Memory B cell (primary cell): ENCODE results near the gene SCO2.

Experiments used
- ATAC-seq: fragments of 150-1000 bp; cut with Tn5 transposase; 2 replicates; pipeline ENCODE4 v1.10.0; 2021; ENCODE audit warnings: low read depth, mild to moderate bottlenecking, moderate library complexity
- DNase-seq, 2 donors: peaks; one replicate each; pipeline ENCODE4 v3.0.0; 2022; ENCODE audit warnings: low spot score in 2 of 2
- H3K27ac Mint-ChIP-seq: one replicate; pipeline ENCODE4 v1.8.0; 2022; ENCODE audit warnings: mild to moderate bottlenecking, moderate library complexity, mixed read lengths
- H3K27me3 Mint-ChIP-seq: one replicate; pipeline ENCODE4 v1.8.0; 2022; ENCODE audit warnings: mixed read lengths
- H3K36me3 Mint-ChIP-seq: one replicate; pipeline ENCODE4 v1.8.0; 2022; ENCODE audit warnings: mild to moderate bottlenecking, mixed read lengths
- H3K4me1 Mint-ChIP-seq: one replicate; pipeline ENCODE4 v1.8.0; 2022; ENCODE audit warnings: mixed read lengths
- H3K4me3 Mint-ChIP-seq: one replicate; pipeline ENCODE4 v1.8.0; 2022; ENCODE audit warnings: mild to moderate bottlenecking, moderate library complexity, mixed read lengths
- H3K9me3 Mint-ChIP-seq: one replicate; pipeline ENCODE4 v1.8.0; 2022; ENCODE audit warnings: mixed read lengths

Gene SCO2

DNA sequence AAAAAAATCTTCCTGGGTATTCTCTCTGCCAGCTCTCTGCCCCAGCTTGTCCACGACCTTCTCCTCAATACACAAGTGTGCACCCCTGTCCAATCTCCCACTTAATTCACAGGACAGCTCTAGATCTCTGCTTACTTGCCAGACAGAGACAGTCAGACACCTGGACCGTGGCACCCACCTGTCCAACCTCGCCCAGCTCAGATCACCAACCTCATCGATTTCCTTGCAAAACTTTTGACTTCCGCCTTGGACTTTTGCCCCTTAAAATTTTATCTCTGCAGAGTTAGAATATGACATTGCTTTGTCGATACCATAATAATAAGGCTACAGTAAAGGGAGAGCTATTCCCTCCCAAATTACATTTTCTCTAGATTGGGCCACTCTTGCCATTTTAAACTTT lies 28.3 kb downstream of the SCO2 start:
- no peaks in the 10 kb centered on the region for H3K36me3 Mint-ChIP-seq
- H3K9me3 Mint-ChIP-seq: no peaks in the 10 kb centered on the region
- H3K4me3 Mint-ChIP-seq: no peak overlapping the region
- DNase-seq (no peak), ATAC-seq (no peak)
- H3K27ac Mint-ChIP-seq: no peak overlapping the region
- no peaks in the 10 kb centered on the region for H3K27me3 Mint-ChIP-seq
- peaks cover 9% of the 10 kb centered on the region for H3K4me1 Mint-ChIP-seq

DNA sequence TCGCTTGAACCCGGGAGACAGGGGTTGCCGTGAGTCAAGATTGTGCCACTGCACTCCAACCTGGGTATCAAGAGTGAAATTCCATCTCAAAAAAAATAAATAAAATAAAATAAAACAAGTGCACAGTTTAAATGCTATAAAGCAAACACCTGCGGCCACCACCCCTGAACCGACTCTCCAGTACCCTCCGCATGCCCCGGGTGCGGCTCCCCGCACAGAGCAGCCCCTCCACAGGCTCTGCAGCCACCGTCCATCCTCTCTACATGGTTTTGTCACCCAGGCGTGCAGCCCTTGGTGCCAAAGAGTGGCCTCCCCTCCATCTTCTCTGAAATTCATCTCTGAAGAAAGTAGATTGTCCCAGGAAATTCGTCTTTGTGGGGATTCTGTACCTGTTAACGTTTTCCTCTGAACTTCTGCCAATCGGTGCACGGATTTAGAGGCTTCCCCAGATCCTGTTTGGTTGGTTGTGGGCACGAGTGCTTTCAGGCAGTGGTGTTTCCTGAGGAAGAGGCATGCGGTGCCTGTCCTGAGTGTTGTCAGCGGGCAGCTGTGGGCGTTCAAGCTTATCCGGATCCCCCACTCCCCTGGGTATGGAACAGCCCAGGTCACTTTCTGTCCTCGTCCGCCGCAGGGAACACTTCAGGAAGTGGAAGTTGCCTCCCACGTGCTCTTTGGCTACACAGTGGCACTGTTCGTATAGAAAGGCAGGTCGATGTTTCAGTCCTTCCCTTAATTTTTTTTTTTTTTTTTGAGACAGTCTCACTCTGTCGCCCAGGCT lies 34.7 kb downstream of the SCO2 start:
- Mint-ChIP-seq H3K36me3 (no peaks in the 10 kb centered on the region), H3K4me3 (no peak overlapping the region), H3K27ac (no peak overlapping the region), H3K9me3 (no peaks in the 10 kb centered on the region), H3K4me1 (peaks cover 8% of the 10 kb centered on the region), H3K27me3 (no peaks in the 10 kb centered on the region)
- ATAC-seq (peak; percentile 21), DNase-seq (no peak)

DNA sequence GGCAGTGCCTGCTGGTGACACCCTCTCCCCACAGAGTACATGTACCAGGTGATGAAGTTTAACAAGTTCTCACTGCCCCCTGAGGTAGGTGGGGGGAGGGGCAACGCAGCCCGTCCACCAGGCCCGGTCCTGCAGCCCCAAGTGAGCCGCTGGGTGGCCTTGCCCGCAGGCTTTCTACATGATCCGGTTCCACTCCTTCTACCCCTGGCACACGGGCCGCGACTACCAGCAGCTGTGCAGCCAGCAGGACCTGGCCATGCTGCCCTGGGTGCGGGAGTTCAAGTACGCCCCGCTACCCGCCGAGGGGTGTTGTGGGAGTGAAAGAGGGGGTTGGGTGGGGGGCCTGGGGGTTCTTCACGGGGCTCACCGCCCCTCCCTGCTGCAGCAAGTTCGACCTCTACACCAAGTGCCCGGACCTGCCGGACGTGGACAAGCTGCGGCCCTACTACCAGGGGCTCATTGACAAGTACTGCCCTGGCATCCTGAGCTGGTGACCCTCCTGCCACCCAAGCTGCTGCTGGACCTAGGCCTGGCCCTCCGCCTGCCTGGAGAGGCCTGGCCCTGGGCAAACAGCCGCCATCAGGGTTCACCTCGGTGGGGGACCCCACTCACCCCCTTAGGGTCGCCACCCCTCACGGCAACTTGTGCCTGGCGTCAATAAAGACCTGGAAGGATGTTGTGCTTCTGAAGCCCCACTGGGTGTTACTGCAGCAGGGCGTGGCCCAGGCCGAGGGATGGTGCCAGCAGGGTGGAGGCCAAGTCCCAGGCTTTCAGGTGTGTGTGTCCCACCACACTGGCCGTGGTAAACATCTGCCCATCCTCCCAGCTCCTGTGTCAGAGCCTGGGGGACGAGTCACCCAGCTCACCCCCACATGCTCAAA lies 35.8 kb downstream of the SCO2 start:
- Mint-ChIP-seq H3K36me3 (no peaks in the 10 kb centered on the region), H3K4me1 (peaks cover 12% of the 10 kb centered on the region), H3K27ac (no peak overlapping the region), H3K4me3 (no peak overlapping the region), H3K9me3 (no peaks in the 10 kb centered on the region), H3K27me3 (no peaks in the 10 kb centered on the region)
- ATAC-seq (no peak), DNase-seq (no peak)

DNA sequence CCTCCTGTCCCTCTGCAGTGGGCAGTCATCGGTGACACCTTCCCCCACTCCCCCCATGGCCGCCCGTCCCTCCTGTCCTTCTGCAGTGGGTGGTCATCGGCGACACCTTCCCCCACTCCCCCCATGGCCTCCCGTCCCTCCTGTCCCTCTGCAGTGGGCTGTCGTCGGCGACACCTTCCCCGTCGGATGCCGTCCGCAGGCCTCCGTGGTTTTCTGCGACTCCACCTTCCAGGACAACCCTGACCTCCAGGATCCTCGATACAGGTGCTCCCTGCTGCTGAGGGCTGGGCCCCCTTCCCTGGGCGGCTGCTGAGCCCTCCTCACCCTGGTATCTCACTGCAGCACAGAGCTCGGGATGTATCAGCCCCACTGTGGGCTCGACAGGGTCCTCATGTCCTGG lies 36.5 kb downstream of the SCO2 start:
- DNase-seq (no peak), ATAC-seq (no peak)
- Mint-ChIP-seq H3K27ac (no peak overlapping the region), H3K4me3 (no peak overlapping the region), H3K27me3 (no peaks in the 10 kb centered on the region), H3K4me1 (peaks cover 16% of the 10 kb centered on the region), H3K36me3 (no peaks in the 10 kb centered on the region), H3K9me3 (no peaks in the 10 kb centered on the region)

DNA sequence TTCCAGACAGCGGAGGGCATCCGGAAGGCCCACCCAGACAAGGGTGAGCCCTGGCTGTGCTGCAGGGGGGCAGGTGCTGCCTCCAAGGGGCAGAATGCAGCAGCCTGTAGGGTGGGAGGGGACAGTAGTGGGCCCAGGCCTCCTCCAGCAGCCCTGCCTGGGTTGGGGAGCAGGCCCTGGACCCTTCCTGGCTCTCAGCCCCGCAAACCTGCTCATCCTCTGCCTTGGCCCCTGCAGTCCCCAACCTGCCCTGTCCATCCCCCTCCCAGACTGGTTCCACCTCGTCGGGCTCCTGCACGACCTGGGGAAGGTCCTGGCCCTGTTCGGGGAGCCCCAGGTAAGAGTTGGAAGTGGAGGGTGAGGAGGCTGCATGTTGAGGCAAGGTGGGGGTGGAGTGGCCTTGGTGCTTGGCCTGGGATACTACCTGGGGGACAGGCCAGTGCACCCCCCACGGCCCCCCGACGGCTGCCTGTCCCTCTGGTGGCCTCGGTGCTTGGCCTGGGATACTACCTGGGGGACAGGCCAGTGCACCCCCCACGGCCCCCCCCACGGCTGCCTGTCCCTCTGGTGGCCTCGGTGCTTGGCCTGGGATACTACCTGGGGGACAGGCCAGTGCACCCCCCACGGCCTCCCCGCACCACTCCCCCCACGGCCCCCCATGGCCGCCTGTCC lies 37.3 kb downstream of the SCO2 start:
- no peaks in the 10 kb centered on the region for H3K27me3 Mint-ChIP-seq

DNA sequence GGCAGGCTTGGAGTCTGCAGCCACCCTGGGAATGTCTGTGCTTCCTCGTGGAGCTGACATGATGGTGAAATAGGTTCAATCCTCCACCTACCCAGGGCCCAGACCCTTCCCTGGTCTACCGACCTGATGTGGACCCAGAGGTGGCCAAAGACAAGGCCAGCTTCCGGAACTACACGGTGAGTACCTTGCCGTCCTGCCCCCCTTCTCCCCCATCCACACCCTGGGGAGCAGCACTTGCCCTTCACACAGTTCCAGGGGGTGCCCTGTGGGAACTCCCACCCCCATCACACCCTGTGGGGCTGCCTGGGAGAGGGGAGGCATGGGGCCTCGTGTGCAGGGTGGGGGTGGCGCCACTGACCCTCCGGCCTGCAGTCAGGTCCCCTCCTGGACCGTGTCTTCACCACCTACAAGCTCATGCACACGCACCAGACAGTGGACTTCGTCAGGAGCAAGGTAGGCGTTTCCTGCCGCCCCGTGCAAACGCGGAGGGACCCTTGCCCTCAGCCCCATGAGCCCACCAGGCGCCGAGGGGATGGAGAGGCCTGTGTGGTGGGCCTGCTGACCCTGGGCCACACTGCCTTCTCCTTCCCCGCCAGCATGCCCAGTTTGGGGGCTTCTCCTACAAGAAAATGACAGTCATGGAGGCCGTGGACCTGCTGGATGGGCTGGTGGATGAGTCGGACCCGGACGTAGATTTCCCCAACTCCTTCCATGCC lies 38.0 kb downstream of the SCO2 start:
- DNase-seq (no peak), ATAC-seq (no peak)
- Mint-ChIP-seq H3K4me3 (no peak overlapping the region), H3K36me3 (no peaks in the 10 kb centered on the region), H3K27me3 (no peaks in the 10 kb centered on the region), H3K27ac (no peak overlapping the region), H3K4me1 (peaks cover 16% of the 10 kb centered on the region), H3K9me3 (no peaks in the 10 kb centered on the region)

More for the DNA sequence above, 37.3 kb downstream of the SCO2 start:
- Mint-ChIP-seq H3K4me1 (peaks cover 16% of the 10 kb centered on the region), H3K36me3 (no peaks in the 10 kb centered on the region), H3K27ac (no peak overlapping the region), H3K9me3 (no peaks in the 10 kb centered on the region), H3K4me3 (no peak overlapping the region)
- ATAC-seq: no peak
- no peak for DNase-seq

DNA sequence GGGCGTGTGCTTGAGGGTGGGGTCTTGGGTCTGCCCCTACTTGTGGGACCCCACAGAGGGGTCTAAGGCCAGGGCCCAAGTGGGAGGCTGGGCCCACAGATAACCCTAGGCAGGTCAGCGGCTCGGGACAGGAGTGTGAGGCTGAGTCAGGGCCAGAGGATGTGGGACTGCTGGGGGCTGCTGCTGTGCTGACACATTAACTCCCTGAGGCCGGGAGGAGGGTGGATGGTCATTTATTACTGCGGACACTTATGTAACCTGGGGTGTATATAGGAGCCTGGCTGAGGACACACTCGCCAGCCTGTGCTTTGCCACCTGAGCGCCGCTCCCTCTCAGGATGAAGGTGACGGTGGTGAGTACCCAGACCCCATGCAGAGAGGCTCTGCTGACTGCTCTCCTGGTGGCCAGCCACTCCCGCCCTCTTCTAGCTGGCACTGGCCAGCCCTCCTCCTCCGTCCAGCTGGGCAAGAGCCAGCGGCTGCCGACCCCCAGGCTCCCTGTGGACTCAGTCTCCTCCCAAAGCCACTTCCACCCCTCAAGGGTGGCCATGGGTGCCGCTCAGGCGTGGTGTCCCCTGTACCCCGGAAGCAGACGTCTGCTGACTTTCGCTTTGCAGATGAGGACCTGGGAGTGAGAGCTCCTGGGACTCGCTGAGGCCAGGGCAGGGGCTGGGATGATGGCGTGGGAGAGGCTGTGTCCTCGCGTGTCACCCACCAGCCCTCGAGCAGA lies 38.7 kb downstream of the SCO2 start, which contains the start of gene MIOX:
Gene MIOX (plus strand): TSS at position 299 of the 729 bp plus-strand sequence. CDS start 39 bp downstream, at position 338.
- Mint-ChIP-seq H3K4me3 (no peak within 1 kb of the TSS), H3K27ac (no peak within 1 kb of the TSS), H3K4me1 (peaks cover 16% of the 10 kb centered on the region), H3K36me3 (no peaks in the 10 kb centered on the region), H3K9me3 (no peaks in the 10 kb centered on the region), H3K27me3 (no peaks in the 10 kb centered on the region)
- no peak for DNase-seq
- ATAC-seq: no peak

DNA sequence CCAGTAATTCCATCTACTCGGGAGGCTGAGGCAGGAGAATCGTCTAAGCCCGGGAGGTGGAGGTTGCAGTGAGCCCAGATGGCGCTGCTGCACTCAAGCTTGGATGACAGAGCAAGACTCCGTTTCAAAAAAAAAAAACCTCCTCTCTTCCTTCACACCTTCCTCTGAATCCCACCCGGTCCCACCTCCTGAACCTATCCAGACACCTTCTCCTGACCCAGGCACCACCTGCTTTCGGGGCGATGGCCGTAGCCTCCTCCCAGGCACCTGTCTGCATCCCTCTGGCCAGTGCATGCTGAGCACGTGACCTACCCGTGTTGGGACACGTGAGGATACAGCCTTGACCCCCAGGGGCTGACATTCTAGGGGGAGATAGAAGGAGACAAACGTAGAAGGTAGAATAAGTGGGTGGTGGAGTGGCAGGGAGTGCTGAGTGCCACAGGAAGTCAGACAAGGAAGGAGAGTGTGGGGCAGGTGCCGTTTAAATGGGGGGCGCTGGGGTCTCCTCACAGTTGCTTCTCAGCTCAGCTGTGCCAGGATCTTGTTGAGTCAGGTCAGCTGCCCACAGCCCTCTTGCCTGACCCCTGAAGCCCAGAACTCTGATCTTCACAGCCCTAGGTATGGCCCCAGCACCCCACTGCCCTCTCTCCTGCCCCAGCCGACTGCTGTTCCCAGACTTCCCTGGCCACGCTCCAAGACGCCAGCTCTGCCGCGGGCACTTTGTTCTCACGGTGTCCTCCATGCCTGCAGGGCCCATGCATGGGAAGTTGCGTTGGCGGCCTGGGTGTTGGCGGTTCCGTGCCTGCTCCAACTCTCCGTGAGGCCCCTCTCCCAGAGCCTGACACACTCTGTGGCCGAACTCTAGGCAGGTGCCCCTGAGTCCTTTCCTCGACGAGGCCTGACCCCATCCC lies 39.9 kb downstream of the SCO2 start:
- peaks cover 11% of the 10 kb centered on the region for H3K4me1 Mint-ChIP-seq
- ATAC-seq (no peak), DNase-seq (no peak)
- H3K36me3 Mint-ChIP-seq: no peaks in the 10 kb centered on the region
- H3K27me3 Mint-ChIP-seq: no peaks in the 10 kb centered on the region
- H3K9me3 Mint-ChIP-seq: no peaks in the 10 kb centered on the region
- H3K27ac Mint-ChIP-seq: no peak overlapping the region
- no peak overlapping the region for H3K4me3 Mint-ChIP-seq

DNA sequence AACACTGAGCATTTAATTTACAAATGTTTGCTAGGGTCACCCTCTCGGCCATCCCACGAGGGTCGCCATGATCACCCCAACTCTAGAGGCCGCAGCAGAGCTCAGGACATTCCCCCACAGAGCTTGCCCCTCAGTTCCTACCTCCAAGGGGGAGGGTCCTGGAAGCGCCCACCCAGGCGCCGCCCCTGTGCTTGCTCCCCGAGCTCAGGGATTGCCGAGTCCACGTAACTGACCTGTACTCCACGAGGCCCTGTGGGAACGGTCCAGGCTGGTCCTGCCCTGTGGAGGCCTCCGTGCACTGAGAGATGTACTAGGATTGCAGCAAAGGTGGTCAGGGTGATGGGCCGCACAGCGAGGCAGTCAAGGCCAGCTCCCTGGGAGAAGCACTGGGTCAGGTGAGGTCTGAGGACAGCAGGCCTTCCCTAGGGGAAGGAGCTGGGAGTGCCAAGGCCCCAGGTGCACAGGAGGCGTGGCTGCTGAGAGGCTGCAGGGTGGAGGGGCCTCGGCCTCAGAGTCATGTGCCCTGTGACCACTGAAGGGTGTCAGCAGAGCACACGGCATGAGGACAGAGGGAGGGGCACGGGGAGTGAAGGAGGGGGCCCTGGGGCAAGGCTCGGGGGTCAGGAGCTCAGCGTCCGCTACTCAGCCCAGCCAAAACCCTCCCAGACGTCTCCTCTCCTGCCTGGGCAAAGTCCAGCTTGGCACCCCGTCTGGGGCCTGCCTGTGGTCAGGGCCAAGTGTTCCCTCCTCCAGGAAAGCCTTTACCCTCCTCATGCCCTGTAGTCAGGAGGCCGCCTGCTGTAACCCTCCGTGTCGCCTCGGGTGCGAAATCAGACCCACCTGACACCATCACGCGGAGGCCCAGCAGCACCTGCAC lies 41.2 kb downstream of the SCO2 start:
- H3K36me3 Mint-ChIP-seq: no peaks in the 10 kb centered on the region
- H3K27me3 Mint-ChIP-seq: peaks cover 2% of the 10 kb centered on the region
- no peak overlapping the region for H3K4me3 Mint-ChIP-seq
- peak; percentile 58 for ATAC-seq
- H3K4me1 Mint-ChIP-seq: peaks cover 13% of the 10 kb centered on the region
- H3K9me3 Mint-ChIP-seq: no peaks in the 10 kb centered on the region
- DNase-seq: no peak
- H3K27ac Mint-ChIP-seq: no peak overlapping the region

DNA sequence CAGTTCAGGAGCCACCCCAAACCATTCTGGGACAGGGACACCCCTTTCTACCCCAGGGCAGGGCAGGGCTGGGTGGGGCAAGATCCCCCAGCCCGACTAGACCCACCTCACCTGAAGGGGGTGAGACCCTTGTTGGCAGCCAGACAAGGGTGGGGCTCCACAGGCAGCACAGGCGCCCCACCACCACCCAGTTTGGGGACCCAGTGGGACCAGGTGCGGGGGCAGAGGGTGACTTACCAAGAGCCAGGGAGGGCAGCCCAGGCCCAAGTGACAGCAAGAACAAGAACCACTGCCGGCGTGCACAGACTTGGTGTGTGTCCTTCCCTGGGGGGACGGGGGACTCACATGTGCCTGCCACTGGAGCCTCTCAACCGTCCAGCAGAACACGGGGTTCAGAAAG lies 41.8 kb downstream of the SCO2 start:
- no peak for DNase-seq
- Mint-ChIP-seq H3K27me3 (peaks cover 2% of the 10 kb centered on the region), H3K9me3 (no peaks in the 10 kb centered on the region), H3K4me1 (peaks cover 13% of the 10 kb centered on the region), H3K27ac (no peak overlapping the region), H3K36me3 (no peaks in the 10 kb centered on the region), H3K4me3 (no peak overlapping the region)
- no peak for ATAC-seq

DNA sequence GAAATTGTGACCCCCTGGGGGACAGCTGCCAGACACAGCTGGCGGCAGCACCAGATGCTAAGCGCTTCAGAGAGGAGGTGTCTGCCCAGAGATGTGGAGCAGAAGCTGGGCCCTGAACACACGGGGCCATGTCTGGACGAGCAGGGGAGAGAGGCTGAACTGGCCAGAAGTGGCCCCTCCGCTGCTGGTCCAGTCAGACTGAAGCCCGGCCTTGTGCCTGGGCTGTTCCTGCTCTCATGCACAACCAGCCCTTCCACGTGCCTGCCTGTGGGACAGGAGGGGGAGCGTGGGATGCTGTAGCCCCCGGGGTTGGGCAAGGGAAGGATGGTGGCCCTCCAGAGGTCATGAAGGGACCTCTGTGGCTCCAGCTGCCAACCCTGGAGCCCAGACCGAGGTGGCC lies 42.3 kb downstream of the SCO2 start:
- ATAC-seq (no peak), DNase-seq (no peak)
- Mint-ChIP-seq H3K9me3 (no peaks in the 10 kb centered on the region), H3K4me1 (peaks cover 13% of the 10 kb centered on the region), H3K4me3 (peak overlapping the region; percentile 50), H3K27ac (no peak overlapping the region), H3K36me3 (no peaks in the 10 kb centered on the region), H3K27me3 (peaks cover 2% of the 10 kb centered on the region)
